ENCODE measurements around the gene GNS. TPM values are rescaled to one million over a fixed set of nuclear protein-coding genes. Genes with fewer than 3 reads are reported as not detected.

The GNS gene
- total RNA-seq, 1 donor from 2014 or later: 199 TPM

DNA sequence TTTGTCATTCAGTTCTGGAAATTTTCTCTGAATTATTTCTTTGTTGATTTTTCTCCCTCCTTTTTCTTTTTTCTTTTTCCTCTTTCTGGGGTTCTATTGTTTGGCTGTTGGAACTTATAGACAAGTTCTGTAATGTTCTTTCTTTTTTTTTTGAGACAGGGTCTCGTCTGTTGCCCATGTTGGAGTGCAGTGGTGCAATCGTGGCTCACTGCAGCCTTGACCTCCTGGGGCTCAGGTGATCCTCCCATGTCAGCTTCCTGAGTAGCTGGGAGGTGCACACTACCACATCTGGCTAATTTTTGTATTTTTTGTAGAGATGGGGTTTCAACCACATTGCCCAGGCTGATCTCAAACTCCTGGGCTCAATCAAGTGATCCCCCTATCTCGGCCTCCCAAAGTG, 35.1 kb upstream of the GNS start:
- DNase-seq (no peak), ATAC-seq (no peak)
- H3K9me3 ChIP-seq: no peaks in the 10 kb centered on the region
- no peaks in the 10 kb centered on the region for H3K36me3 ChIP-seq
- no peaks in the 10 kb centered on the region for H3K27me3 ChIP-seq (ENCODE audit: low read depth)
- TF ChIP-seq, protein P1, sequence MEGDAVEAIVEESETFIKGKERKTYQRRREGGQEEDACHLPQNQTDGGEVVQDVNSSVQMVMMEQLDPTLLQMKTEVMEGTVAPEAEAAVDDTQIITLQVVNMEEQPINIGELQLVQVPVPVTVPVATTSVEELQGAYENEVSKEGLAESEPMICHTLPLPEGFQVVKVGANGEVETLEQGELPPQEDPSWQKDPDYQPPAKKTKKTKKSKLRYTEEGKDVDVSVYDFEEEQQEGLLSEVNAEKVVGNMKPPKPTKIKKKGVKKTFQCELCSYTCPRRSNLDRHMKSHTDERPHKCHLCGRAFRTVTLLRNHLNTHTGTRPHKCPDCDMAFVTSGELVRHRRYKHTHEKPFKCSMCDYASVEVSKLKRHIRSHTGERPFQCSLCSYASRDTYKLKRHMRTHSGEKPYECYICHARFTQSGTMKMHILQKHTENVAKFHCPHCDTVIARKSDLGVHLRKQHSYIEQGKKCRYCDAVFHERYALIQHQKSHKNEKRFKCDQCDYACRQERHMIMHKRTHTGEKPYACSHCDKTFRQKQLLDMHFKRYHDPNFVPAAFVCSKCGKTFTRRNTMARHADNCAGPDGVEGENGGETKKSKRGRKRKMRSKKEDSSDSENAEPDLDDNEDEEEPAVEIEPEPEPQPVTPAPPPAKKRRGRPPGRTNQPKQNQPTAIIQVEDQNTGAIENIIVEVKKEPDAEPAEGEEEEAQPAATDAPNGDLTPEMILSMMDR (IDR thresholded peaks at IDR 0.05): no peak
- no peak overlapping the region for H3K4me3 ChIP-seq
- H3K27ac ChIP-seq: no peak overlapping the region
- intact Hi-C loops (cut with DNase I): no loop called here
- peaks cover 4% of the 10 kb centered on the region for H3K4me1 ChIP-seq

DNA sequence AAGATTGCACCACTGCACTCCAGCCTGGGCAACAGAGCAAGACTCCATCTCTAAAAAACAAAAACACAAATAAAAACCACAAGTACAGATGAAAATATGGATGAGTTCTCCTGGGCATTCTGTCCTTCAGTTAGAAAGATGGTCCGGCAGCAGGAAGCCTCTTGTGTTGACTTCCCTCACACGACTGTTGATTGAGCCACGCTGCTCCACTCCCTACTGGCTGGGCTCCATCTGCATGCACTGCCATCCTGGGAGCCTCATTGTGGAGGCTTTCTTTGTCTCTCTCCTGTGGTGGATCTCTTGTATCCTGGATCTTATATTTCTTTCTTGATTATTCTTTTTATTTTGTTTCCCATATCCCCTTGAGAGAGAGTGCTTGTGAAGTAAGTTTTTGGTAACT, 34.4 kb upstream of the GNS start:
- DNase-seq: no peak
- H3K4me1 ChIP-seq: peaks cover 4% of the 10 kb centered on the region
- intact Hi-C loops (cut with DNase I): no loop called here
- H3K27ac ChIP-seq: no peak overlapping the region
- no peak overlapping the region for H3K4me3 ChIP-seq
- no peak for ATAC-seq
- no peaks in the 10 kb centered on the region for H3K9me3 ChIP-seq
- no peaks in the 10 kb centered on the region for H3K36me3 ChIP-seq
- TF ChIP-seq, protein P1 (IDR thresholded peaks at IDR 0.05): no peak
- no peaks in the 10 kb centered on the region for H3K27me3 ChIP-seq (ENCODE audit: low read depth)

DNA sequence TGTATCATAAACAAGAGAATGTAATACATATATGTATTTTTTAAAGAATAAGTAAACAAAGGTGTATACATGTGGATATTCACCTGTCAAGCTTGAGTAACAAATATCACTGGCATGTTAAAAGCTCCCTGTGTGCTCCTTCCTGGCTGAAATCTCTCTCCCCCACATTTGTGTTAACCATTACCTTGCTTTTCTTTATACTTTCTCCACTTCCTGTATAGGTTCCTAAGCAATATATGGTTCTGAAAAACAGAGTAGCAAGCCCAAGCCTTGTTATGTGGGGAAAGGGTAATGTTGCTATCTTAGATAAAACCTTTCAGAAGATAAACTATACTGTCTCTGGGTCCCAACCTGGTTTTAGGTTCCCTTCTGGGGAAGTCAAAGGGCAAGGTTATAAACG, 32.9 kb upstream of the GNS start:
- DNase-seq (no peak), ATAC-seq (no peak)
- H3K36me3 ChIP-seq: no peaks in the 10 kb centered on the region
- TF ChIP-seq, protein P1 (IDR thresholded peaks at IDR 0.05): no peak
- no peak overlapping the region for H3K4me3 ChIP-seq
- no peaks in the 10 kb centered on the region for H3K9me3 ChIP-seq
- intact Hi-C loops (cut with DNase I): no loop called here
- H3K27ac ChIP-seq: no peak overlapping the region
- H3K4me1 ChIP-seq: peaks cover 4% of the 10 kb centered on the region
- H3K27me3 ChIP-seq (ENCODE audit: low read depth): no peaks in the 10 kb centered on the region

DNA sequence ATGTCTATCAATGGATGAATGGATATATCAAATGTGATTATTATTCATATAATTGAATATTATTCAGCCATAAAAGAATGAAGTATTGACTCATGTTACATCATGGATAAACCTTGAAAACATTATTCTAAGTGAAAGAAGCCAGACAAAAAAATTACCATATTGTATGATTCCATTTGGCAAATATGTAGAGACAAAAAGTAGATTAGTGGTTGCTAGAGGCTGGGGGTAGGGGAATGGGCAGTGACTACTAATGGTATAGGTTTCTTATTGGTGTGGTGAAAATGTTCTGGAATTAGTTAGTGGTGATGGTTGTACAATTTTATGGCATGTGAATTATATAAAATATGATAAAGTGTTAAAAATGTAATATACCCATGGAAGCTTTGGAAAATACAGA, 31.8 kb upstream of the GNS start:
- intact Hi-C loops (cut with DNase I): no loop called here
- no peak for ATAC-seq
- Histone ChIP-seq H3K27me3 (ENCODE audit: low read depth) (no peaks in the 10 kb centered on the region), H3K36me3 (no peaks in the 10 kb centered on the region), H3K4me3 (no peak overlapping the region), H3K27ac (no peak overlapping the region), H3K9me3 (no peaks in the 10 kb centered on the region), H3K4me1 (peaks cover 4% of the 10 kb centered on the region)
- TF ChIP-seq, protein P1 (IDR thresholded peaks at IDR 0.05): no peak
- no peak for DNase-seq

DNA sequence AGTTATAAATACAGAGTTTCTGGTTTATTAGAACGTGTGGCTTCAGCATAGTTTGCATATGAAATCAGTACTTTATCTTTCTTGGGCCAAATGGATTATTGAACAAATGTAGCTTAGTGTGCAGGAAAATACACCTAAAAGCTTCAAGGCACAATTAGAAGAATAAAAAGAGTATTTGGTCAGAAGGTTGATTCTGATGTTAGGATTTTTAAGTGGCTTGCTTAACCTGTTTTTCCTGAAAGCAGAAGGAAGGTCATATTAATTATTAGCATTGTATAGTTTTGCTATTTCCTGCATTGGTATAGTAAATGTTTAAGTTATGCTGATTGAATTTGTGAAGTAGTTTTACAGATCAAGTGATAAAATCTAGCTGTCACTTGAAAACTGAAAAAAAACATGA, 31.0 kb upstream of the GNS start:
- Histone ChIP-seq H3K4me1 (peaks cover under 1% of the 10 kb centered on the region), H3K27me3 (ENCODE audit: low read depth) (no peaks in the 10 kb centered on the region), H3K27ac (no peak overlapping the region), H3K36me3 (no peaks in the 10 kb centered on the region), H3K9me3 (no peaks in the 10 kb centered on the region), H3K4me3 (no peak overlapping the region)
- TF ChIP-seq, protein P1 (IDR thresholded peaks at IDR 0.05): no peak
- intact Hi-C loops (cut with DNase I): no loop called here
- ATAC-seq (no peak), DNase-seq (no peak)

DNA sequence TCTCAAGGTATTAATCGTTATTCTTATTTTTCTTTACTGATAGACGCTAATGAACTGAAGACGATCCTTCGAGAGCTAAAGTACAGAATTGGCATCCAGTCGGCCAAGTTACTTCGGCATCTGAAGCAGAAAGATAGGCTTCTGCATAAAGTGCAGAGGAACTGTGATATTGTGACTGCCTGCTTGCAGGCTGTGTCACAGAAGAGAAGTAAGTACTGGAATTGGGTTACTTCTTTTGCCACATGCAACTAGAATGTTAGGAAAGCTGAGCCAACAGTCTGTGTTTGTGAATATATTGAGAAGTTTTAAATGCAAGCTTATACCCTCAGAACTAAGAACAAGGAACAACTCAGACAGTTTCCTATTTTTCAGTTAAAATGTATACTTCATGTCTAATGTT, 26.6 kb upstream of the GNS start:
- no peaks in the 10 kb centered on the region for H3K36me3 ChIP-seq
- intact Hi-C loops (cut with DNase I): no loop called here
- H3K27ac ChIP-seq: no peak overlapping the region
- no peak for ATAC-seq
- no peak overlapping the region for H3K4me3 ChIP-seq
- no peaks in the 10 kb centered on the region for H3K9me3 ChIP-seq
- TF ChIP-seq, protein P1 (IDR thresholded peaks at IDR 0.05): no peak
- peaks cover 17% of the 10 kb centered on the region for H3K4me1 ChIP-seq
- DNase-seq: no peak
- peaks cover 6% of the 10 kb centered on the region for H3K27me3 ChIP-seq (ENCODE audit: low read depth)

Data from lower lobe of right lung (tissue), 2 donors.